GM19193 (cell line): ENCODE results near the gene TRIM77.
"Not testable (repeated sequence)": the region's sequence is repeated elsewhere in the genome, so short reads cannot be mapped to it uniquely, and the experiment has no call there.

Experiments
- POLR2A ChIP-seq: IDR thresholded peaks from 4 replicates; pipeline ENCODE4 v1.6.1; 2011; ENCODE audit not compliant: insufficient read depth, insufficient read length; ENCODE audit errors: extremely low read depth

The TRIM77 gene, protein sequence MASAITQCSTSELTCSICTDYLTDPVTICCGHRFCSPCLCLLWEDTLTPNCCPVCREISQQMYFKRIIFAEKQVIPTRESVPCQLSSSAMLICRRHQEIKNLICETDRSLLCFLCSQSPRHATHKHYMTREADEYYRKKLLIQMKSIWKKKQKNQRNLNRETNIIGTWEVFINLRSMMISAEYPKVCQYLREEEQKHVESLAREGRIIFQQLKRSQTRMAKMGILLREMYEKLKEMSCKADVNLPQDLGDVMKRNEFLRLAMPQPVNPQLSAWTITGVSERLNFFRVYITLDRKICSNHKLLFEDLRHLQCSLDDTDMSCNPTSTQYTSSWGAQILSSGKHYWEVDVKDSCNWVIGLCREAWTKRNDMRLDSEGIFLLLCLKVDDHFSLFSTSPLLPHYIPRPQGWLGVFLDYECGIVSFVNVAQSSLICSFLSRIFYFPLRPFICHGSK

DNA sequence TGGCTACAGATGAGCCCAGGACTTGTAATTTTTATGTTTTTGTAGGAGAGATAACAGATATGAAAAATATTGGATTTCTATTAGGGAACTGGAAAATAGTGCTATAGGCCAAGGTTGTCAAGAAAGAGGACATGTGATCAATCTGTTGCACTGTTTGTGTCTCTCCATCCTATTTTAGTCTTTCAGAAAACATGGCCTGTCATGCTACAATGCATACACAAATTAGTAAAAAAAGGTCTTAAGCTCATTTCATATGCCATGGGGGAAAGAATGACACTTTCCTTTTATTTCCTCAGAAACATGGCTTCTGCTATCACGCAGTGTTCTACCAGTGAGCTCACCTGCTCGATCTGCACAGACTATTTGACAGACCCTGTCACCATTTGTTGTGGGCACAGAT lies at the start of gene TRIM77:
TSS of gene TRIM77 (plus strand) at position 301 of the 400 bp plus-strand sequence. CDS start at position 301, 0 bp downstream.
- TF ChIP-seq POLR2A: not testable (repeated sequence)

DNA sequence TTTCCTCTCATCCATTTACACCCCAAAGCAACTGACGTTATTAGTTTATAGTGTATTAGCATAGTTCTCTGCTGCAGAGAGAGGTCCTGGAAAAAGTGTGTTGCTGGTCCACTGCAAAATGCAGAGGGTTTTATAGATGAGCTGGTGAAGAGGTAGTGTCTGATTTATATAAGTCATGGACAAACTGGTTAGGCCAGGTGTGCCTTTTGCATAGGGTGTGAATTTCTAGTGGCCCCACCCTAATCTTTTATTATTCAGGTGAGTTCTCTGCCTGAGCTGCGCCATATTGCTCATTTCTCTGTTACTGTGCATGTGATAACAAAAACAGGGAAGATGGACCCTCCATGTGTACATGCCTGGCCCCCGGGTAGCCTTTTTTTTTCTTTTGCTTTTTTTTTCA lies 43.1 kb upstream of the TRIM77 start:
- TF ChIP-seq POLR2A: no peak

DNA sequence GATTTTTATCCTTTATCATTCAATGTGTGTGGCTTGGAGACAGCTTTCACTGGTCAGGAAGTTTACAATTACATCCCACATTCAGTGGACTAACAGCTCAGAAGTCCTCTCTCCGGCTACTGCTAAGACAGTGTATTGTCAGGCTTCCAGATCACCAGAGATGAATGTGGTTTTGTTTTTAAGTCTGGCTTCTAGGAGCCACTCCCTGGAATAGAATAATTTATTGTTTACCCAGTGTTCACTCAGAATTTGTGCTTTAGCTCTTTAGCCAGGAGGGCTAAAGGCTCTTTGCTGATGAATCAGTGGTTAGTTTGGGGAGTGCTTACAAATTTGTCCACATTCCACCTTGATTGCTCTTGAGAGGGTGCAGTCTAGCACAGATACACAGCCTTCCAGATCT lies 26.5 kb downstream of the TRIM77 start:
- TF ChIP-seq POLR2A: no peak

DNA sequence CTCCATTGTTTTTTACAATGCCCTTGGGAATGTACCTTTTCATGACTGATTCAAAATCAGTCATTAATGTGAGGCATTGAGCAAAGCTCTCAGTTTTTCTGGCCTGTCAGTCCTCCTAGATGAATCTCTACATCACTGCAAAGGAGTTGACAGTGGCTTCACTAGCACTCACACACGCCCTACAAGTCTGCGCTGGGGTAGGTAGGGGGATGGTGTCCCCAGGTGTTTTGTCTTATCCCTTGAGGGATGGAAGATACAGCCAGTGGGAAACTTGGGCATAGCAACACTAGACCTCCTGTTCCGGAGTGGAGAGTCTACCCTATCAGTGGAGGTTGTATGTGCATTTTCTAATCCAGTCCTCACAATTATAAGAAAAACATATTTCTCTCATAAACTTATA lies 27.0 kb downstream of the TRIM77 start:
- no peak for TF ChIP-seq POLR2A
